Measurements from ENCODE around the gene ANKS3.
A peak's percentile ranks its signal among the peaks of the same experiment; 100 is the strongest.
"Not testable (repeated sequence)": the region's sequence is repeated elsewhere in the genome, so short reads cannot be mapped to it uniquely, and the experiment has no call there.

DNA sequence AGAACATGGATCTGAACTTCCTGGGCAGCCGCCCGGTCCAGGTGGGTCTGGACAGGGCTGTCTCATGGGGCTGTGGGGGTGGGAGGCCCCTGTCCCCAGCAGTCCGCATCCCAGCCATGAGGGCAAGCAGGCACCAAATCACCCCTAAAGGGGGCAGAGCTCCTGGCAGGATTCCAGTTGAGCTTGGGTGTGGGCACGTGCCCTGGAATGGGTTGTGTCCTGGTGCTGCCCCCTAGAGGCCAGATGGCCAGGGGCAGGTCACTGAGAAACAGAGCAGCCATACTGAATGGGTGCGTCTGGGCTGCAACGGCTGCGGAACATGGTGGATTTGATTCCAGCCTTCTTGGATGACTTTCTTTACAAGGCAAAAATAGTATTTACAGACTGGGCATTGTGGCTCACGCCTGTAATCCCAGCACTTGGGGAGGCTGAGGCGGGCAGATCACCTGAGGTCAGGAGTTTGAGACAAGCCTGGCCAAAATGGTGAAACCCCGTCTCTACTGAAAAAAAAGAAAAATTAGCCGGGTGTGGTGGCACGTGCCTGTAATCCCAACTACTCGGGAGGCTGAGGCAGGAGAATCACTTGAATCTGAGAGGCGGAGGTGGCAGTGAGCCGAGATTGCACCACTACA is 83.5 kb downstream of the ANKS3 start:
- TF ChIP-seq, protein P1, sequence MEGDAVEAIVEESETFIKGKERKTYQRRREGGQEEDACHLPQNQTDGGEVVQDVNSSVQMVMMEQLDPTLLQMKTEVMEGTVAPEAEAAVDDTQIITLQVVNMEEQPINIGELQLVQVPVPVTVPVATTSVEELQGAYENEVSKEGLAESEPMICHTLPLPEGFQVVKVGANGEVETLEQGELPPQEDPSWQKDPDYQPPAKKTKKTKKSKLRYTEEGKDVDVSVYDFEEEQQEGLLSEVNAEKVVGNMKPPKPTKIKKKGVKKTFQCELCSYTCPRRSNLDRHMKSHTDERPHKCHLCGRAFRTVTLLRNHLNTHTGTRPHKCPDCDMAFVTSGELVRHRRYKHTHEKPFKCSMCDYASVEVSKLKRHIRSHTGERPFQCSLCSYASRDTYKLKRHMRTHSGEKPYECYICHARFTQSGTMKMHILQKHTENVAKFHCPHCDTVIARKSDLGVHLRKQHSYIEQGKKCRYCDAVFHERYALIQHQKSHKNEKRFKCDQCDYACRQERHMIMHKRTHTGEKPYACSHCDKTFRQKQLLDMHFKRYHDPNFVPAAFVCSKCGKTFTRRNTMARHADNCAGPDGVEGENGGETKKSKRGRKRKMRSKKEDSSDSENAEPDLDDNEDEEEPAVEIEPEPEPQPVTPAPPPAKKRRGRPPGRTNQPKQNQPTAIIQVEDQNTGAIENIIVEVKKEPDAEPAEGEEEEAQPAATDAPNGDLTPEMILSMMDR (IDR thresholded peaks at IDR 0.05), result peak; percentile 95
- not testable (repeated sequence) for TF ChIP-seq SIN3A (IDR thresholded peaks at IDR 0.05; ENCODE audit: borderline replicate concordance, insufficient read depth, low read depth, low read length); POLR2AphosphoS5 (IDR thresholded peaks at IDR 0.05; ENCODE audit: low read depth, low read length)

Measured in Panc1 (cell line).